NCI-H1930 (cell line): ENCODE data around the gene PDIA6.
"Not testable (repeated sequence)": the region's sequence is repeated elsewhere in the genome, so short reads cannot be mapped to it uniquely, and the experiment has no call there.

ENCODE experiments used
- DNase-seq, 2 experiments: peaks; one replicate each; lab custom pipeline; 2025; lab: John Stamatoyannopoulos, UW

The PDIA6 gene

DNA sequence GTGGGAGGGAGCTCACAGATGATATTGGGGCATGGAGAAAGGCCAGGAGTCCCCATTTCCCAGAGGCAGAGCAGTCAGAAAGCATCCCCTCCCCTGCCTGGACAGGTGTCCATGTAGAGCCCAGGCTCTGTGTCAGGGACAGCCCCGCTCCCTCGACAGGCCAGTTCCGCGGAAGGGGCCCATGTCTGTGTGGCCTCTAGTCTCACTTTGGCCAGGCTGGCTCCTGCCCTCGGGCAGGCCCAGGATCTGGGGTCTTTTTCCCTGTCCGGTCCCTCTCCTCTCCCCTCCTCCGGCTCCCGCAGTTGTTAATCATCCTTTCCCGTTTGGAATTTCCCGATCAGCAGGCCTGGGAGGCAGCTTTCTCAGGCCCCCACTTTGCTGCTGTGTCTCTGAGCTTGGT lies 20.4 kb upstream of the PDIA6 start:
- no peak for DNase-seq

DNA sequence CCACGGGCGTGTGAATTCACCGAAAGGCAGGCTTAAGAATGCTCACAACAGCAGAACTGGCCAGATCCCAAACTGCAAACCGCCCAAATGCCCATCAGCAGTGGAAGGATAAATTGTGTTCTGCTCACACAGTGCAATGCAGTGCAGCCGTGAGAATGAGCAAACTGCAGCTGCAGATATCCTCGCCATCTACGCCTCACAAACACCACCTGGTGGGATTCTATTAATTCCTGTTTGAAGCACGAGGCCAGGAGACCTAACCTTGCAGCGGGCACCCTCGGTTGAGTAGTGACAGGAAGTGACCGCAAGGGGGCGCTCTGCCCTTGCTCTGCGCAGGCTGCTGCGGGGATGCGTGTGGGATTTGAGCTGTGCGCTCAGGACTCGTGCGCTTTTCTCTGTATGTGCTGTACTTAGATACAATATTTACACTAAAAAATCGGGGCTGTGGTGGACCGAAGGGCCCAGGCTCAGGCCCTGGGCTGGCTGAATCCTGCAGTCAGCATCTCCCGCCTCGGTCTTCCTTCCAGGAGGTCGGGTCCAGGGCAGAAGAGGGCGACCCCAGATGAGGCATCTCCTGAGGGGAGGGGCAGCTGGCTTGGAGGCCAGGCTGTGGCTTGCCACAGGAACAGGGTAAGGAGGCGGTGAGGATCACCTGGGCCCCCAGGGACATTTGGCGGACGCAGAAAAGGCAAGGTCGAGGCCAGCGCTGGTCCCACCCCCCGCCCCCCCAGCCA lies 19.8 kb upstream of the PDIA6 start:
- DNase-seq: peak; percentile 39 to 81

DNA sequence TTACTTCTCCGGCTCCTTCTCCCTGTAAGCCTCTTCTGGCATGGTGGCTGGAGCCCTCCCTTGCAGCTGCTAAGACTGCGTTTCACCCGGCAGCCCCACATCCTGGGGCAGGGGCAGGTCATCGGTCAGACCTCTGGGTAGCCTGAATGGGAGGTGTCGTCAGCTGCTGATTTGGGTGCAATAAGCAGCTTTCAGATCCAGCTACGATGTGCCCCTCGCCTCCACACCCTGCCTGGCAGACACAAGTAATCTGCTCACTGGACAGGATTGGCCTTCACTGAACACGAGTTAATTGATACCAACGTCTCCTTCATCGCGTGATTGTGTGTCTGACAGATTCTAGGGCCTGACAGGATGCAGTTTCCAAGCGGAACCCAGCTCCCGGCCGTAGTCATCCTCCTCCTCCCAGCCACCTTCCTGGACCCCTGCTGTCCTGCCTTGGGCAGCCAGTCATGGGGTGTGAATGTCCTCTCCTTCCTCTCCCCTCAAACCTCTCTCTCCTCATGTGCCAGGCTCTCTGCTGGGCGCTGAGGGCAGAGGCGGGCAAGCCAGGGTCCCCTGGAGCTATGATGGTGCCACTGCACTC lies 18.9 kb upstream of the PDIA6 start:
- DNase-seq: no peak

DNA sequence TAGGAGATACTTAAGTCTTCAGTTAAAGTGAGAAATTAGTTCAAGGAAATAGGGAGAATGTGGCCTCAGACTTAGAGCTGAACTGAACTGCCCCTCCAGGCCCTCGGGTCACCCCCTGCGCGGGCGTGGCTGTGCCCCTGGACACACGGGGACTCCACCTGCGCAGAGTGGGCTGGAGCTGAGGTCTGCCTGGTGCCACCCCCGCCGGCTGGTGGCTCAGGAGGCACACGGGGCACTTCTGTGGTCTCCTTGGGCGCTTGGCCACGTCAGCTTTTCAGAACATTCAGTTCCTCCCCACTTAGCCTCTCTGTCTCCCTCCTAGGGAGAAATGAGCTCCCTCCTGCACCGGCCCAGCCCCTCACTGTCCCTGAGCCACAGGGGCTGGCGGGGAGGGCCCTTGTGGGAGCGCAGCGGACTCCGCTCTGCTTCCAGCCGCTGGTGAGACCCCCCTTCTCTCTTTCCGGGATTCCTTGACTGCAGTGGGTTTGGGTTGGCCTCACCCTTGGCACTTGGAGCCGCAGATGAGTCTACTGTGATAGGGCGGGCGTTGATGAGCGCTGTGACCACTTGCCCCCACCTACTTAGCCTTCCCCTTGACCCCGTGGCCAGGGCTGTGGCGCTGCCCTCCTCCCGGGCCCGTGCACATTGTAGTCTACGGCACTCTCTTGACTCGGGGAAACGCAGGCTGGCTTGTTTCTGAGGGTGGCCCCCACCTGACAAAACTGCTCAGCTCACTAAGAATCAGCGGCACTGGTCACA lies 18.2 kb upstream of the PDIA6 start:
- no peak for DNase-seq

DNA sequence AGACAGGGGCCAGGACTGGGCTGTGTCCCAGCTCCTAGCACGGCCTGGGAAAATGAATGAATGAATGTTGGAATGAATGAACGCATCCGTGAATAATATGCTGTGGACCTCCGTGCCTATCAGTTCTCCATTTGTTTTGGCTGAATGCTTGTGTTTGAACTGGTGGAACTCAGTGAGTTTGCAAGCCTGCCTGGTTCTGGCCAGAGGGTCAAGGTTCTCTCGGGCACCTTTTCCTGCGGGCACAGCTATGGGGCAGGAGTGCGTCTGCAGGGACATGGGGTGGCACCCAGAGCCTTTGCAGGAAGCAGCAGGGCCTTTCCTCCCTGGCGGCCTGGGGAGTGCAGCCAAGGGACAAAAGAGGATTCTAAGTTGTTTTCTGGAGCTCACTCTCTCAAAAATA lies 17.6 kb upstream of the PDIA6 start:
- DNase-seq: no peak

DNA sequence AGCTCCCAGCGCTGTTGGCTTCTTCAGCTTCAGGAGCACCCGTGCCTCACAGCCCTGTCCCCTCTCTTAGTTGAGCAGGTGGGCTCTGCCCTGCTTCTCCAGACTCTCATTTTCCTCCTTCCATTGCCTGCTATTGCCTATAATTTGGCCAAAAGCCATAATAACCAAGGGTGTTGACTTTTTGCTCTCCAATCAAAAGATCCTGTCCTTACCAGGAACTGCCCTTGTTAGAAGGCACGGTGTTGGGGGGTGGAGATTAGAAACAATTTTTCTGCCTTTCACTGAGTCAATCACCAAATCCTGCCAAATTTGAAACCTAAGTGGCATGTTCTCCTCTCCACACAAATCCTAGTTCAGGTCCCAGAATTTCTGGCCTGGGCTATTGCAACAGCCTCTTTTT lies 16.7 kb upstream of the PDIA6 start:
- DNase-seq: no peak

DNA sequence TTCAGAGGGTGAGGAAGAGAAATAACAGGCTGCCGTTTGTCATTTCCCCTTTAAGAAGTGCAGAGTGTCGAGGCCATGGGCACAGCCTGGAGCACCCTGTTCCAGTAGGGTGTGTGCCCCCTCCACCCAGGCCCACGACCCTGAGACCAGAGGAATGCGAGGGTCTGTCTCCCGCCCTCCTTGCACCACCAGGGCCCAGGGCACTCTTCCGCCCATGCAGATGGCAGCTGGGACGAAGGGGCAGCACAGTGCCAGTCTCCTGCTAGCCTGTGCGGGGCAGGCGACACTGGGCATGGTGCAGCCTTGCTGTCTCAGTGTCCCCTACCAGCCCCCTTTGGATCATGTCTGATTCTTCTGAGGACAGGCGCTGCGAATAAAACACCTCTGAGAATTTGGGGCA lies 15.8 kb upstream of the PDIA6 start:
- DNase-seq: no peak

DNA sequence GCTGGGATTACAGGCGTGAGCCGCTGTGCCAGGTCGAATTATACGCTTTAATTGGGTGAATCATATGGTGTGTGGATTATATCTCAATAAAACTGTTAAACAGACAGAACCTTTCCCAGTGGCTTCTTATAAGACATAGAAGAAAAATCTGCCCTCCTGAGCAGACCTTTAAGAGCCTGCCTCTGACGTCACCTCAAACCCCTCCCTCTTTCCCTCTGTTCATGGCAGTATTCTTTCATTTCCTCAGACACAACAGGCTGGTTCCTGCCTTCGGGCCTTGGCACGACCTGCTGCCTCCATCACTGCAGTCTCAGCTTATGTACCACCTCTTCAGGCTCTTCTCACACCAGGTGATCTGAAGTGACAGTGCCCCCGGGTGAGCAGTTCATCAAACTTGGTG lies 14.0 kb upstream of the PDIA6 start:
- no peak for DNase-seq

DNA sequence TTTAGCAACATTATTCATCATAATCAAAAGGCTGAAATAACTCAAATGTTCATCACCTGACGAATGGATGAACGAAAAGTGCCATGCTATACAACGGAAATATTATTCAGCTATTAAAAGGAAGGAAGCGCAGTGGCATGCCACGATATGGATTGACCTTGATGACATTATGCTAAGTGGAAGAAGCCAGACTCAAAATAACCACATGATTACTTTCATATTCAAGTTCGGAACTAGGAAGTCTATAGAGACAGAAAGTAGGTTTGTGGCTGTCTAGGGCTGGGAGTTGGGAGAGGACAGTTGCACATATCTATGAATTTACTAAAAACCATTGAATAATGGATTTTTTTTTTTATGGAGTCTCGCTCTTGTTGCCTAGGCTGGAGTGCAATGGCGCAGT lies 13.4 kb upstream of the PDIA6 start:
- DNase-seq: no peak

DNA sequence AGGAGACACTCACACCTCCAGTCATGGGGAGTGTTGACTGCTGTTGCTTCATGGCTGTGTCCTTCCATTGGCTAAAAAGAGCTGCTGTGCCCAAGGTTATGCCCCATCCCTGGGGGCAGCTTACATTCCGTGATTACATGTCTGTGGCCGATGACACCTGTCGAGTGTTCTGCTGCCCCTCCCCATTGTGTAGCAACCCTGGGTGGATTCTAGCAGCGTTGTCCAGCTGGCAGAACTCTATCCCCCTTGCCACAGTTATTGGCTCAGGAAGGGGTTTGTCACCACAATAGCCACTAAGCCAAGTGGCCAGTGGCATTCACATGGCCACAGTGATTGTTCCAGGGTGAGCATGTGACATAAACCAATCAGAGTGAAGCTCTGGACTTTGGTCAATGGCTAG lies 11.6 kb upstream of the PDIA6 start:
- no peak for DNase-seq

DNA sequence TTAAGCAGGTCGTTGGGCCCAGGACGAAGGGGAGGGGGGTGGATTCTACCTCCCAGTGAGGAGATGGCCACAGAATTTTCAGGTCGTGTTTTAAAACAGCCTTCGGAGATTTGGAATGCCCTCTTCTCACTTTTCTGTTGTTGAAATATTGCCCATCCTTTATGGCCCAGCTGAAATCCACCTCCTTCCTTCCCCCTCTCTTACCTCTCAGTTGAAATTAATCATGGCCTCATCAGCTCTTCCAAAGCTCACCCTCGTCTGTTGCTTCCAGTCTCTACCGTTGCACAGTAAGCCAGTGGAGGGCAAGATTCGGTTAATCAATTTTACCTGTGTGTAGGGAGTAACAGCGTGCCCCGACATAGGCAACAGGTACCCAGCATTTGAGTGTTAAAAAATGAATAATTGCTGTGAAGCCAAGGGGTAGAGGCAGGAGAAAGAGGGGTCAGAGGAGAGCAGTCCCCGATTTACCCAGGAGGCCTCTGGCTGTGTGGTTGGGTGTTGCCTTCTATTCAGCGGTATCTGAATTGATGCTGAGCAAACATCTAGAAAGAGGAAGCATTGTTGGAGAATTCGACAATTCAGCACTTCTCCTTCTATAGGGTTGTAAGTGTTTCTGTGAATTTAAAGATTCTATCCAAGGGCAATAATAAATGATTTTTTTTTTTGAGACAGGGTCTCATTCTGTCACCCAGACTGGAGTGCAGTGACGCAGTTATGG lies 8.6 kb upstream of the PDIA6 start:
- DNase-seq: no peak

DNA sequence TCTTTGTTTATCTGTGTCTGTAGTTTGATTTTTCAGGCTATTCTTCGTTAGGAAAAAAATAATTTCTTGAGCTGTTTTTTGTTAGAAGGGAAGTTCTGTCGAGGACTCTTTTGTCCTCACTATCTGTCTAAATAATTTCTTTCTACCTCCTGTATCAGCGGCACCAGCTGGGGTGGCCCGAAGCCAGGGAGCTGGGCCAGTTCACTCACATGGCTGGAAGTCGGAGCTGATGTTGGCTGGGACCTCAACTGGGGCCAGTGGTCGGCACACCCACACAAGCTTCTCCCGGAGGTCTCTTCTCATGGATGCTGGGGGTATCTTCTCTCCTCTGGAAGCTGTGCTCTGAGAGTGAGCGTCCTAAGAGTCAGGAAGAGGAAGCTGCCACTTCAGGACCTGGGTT lies 8.0 kb upstream of the PDIA6 start:
- DNase-seq: no peak

DNA sequence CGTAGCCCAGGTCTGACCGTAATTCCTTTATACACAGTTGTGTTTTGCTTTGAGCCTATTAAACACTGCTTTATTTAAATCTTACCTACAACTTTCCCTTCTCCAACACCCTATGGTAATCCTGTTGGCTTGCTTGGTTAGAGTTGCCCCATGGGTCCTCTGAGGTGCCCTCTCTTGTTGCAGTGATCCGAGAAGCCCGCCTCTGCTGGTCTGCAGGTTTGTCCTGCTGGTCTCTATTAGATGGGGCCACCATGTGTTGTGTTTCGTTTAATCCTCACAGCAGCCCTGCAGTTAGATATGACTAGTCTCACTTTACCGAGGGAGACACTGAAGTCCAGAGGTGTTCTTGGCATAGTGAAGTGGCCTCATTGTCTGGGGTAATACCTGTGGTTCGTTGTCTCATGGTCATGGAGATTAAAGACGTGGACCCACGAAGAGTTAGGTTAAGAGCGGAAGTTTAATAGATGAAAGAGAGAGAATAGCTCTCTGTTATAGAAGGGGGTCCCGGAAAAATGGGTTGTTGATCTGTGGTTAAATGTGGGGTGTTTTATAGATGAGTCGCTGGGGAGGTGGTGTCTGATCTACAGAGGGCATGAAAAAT lies 7.2 kb upstream of the PDIA6 start:
- DNase-seq: no peak

DNA sequence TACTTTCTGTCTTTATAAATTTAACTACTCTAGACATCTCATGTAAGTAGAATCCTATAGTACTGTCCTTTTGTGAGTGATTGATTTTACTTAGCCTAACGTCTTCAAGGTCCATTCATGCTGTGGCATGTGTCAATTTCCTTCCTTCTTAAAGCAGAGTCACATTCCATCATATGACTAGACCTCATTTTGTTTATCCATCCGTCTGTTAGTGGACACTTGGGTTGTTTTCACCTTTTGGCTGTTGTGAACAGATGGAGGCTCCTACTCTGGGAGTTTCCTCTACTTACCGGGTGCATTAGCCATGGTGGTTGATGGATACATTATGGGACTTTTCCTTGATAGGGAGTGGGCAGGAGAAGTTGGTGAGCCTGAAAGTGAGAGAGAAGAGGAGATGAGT lies 6.4 kb upstream of the PDIA6 start:
- no peak for DNase-seq

DNA sequence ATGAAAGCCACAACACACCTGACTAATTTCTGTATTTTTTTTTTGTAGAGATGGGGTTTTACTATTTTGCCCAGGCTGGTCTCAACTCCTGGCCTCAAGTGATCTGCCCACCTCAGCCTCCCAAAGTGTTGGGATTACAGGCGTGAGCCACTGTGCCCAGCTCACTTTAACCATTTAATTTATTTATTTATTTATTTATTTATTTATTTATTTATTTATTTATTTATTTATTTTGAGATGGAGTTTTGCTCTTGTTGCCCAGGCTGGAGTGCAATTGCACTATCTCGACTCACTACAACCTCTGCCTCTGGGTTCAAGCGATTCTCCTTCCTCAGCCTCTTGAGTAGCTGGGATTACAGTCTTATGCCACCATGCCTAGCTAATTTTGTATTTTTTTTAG lies 5.7 kb upstream of the PDIA6 start:
- not testable (repeated sequence) for DNase-seq

DNA sequence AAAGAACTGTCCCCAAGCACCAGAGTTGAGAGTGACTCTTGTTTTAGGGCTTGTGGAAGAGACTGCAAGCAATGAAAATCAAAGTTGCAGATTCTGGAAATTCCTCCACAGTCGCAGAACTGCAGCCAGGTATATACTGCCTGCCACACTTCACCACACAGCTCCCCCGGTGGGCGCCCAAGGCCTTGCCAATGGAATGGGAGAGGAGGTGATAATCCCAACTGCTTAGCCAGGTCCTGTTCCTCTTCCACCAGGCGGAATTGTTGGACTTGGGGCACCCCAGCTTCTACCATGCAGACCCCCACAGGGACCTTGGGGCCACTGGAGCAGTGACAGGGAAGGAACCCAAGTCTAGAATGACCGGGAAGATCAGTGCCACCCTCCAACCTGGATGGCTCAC lies 4.8 kb upstream of the PDIA6 start:
- no peak for DNase-seq

DNA sequence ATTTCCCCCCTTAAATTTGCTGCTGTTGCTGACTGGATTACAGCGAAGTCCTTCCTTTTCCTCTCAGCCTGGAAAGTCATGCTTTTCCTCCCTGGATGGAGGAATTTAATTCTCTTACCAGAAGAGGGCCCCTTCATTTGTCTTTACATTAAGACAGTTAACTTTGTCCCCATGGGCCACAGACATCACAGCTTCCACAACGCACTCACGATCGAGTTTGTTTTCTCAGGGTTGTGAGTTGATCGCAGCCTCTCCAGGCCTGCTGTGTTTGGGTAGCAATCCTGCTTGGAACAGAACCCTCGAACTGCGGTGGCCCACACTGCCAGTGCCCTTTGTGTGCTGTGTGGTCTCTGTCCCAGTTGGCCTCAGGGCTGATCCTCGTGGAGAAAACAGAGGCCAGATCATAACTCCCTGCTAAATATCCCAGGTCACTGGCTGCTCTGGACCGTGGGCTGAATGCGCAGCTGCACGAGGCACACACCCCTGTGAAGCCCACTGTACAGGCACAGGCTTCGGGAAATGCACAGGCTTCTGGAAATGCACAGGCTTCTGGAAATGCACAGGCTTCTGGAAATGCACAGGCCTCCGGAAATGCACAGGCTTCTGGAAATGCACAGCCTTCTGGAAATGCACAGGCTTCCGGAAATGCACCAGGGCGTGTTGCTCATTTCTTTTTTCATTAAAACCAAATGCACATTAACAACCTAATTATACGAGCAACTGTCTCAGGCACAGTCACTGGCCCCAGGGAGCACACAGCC lies 2.2 kb upstream of the PDIA6 start:
- no peak for DNase-seq

DNA sequence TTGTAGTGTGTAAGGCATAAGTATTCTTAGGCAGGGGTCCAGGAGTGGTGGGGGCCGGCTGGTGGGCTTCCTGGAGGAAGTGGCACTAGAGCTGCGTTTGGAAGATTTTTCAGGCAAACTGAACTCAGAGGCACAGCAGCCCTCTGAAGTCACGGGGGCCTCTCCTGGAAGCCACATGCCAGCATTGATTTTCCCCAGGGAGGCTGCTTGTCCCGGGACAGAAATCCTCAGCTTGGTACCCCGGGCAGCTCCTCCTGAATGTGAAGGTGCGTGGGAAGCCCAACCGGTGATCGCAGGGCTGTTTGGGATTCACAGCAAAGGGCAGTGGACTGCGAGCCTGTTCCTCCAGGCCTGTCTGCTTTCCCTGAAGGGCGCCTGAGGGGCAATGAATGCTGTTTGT lies 1.6 kb upstream of the PDIA6 start:
- DNase-seq: no peak

DNA sequence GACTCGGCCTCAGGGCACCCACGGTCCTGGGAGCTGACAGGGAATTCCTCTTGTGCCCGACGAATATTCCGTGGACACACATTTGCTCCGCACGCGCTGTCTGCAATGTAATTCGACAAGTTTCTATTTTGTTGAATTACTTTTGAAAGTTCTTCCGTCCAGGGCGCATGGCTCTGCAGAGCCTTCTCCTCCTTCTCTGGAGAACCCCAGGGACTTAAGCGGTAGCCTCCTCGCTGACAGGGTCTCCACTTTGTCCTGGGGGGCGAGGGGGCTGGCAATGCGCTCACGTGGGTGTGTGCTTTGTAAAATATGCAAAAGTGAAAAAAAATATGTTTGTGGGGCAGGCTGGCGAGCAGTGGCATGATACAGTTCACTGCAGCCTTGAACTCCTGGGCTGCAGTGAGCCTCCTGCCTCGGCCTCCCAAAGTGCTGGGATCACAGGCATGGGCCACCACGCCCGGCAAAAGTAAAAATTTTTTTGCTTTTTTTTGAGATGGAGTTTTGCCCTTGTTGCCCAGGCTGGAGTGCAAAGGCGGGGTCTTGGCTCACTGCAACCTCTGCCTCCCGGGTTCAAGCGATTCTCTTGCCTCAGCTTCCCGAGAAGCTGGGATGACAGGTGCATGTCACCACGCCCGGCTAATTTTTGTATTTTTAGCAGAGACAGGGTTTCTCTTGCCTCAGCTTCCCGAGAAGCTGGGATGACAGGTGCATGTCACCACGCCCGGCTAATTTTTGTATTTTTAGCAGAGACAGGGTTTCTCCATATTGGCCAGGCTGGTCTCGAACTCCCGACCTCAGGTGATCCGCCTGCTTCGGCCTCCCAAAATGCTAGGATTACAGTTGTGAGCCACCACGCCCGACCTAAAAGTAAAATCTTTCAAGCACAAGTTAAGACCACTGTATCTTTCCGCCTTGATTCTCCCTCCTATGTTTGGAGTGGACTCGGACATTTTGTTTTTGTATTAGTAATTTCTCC lies 866 bp upstream of the PDIA6 start:
- DNase-seq: peak in 1 of 2 experiments; percentile 44

DNA sequence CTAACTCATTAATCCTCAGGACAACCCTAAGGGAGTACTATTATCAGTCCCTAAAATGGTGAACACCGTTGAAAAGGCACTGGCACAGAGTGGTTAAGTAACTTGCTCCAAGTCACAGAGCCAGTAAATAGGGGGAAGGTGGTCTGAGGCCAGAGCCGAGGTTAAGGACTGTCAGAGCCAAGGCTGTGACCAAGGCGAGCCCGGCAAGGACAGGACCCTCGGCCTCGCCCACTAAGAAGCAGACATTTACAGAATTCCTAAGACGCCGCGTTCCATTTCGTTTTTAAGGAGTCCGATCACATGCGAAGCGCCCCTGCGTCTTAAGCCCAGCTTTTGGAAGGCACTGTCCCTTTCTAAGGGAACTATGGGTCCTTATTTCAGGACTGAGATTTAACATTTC lies 1.1 kb downstream of the PDIA6 start:
- no peak for DNase-seq
